ENCODE measurements around the gene CNEP1R1. TPM values are rescaled to one million over a fixed set of nuclear protein-coding genes. Genes with fewer than 3 reads are reported as not detected.

The CNEP1R1 gene
- total RNA-seq, 2 experiments from 2014 or later, result 19.9 to 24.1 TPM

DNA sequence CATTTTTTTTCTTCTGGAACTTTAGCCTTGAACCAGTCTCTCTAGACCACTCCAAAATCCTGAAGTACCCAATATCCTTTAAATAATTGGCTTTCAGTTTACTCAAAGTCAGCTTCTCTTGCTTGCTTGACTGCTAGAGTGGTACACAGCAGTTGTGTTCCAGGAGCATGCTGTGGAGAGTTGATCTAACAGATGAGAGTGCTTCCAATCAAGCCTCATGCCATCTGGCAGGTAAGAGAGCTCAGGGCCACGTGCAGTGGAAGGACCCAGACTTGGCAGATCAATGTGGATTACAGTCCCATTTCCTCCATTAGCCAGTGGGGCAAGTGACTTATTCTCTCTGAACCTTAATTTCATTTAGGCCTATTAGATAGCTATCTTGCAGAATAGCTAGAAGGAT, 15.7 kb downstream of the CNEP1R1 start:
- Histone ChIP-seq H4K20me1 (ENCODE audit: insufficient read depth, low read length) (no peaks in the 10 kb centered on the region), H3K27ac (ENCODE audit: low read depth, low read length, poor library complexity, severe bottlenecking) (no peak overlapping the region), H3K9me2 (ENCODE audit: insufficient read depth, low read length) (no peaks in the 10 kb centered on the region), H3K79me2 (ENCODE audit: insufficient read depth, low read depth, low read length) (no peaks in the 10 kb centered on the region), H3K36me3 (ENCODE audit: insufficient read depth, low read length) (peaks cover 11% of the 10 kb centered on the region), H3K9me3 (ENCODE audit: low read length) (no peaks in the 10 kb centered on the region), H3K4me2 (ENCODE audit: low read length) (no peak overlapping the region), H3K4me3 (ENCODE audit: low read depth, low read length, poor library complexity, severe bottlenecking) (no peak overlapping the region), H2AFZ (ENCODE audit: low read length) (no peak overlapping the region), H3K4me1 (ENCODE audit: insufficient read depth, low read length, poor library complexity, severe bottlenecking) (peaks cover 6% of the 10 kb centered on the region)
- TF ChIP-seq, protein P1, sequence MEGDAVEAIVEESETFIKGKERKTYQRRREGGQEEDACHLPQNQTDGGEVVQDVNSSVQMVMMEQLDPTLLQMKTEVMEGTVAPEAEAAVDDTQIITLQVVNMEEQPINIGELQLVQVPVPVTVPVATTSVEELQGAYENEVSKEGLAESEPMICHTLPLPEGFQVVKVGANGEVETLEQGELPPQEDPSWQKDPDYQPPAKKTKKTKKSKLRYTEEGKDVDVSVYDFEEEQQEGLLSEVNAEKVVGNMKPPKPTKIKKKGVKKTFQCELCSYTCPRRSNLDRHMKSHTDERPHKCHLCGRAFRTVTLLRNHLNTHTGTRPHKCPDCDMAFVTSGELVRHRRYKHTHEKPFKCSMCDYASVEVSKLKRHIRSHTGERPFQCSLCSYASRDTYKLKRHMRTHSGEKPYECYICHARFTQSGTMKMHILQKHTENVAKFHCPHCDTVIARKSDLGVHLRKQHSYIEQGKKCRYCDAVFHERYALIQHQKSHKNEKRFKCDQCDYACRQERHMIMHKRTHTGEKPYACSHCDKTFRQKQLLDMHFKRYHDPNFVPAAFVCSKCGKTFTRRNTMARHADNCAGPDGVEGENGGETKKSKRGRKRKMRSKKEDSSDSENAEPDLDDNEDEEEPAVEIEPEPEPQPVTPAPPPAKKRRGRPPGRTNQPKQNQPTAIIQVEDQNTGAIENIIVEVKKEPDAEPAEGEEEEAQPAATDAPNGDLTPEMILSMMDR (conservative IDR thresholded peaks at IDR 0.05; ENCODE audit: low read length), result no peak
- TF ChIP-seq EZH2phosphoT487 (IDR thresholded peaks at IDR 0.05; ENCODE audit: borderline replicate concordance, low read depth, low read length), result no peak
- intact Hi-C loops (cut with micrococcal nuclease; ENCODE audit: unreplicated experiment), result no loop called here
- no TSS peak for BruUV-seq (replicated peaks)
- ChIA-PET POLR2A (no interaction called here), CTCF (ENCODE audit: unreplicated experiment) (interaction anchor here (0.6 kb wide), 1 partner anchor 170 kb away, joined by 3 read pairs; no protein-coding TSS in a partner anchor)
- DNase-seq (ENCODE audit: low spot score), result no peak

DNA sequence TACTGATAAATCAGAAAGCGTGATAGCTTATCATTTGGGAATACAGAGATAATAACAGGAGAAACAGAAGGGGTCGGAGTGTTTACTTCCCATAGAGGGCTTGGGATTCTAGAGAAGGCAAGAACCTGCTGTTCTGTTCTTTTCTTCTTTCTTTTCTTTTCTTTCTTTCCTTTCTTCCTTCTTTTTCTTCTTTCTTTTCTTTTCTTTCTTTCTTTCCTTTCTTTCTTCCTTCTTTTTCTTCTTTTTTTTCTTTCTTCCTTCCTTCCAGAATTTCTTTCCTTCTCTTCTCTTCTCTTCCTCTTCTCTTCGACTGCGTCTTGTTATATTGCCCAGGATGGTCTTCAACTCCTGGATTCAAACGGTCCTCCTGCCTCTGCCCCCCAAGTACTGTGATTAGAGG, 18.3 kb downstream of the CNEP1R1 start:
- CTCF ChIA-PET (ENCODE audit: unreplicated experiment), result interaction anchor here (1.0 kb wide), 1 partner anchor 18 kb away, joined by 3 read pairs; the partner anchor contains the start of gene CNEP1R1
- TF ChIP-seq, protein P1 (conservative IDR thresholded peaks at IDR 0.05; ENCODE audit: low read length), result no peak
- no peak for TF ChIP-seq EZH2phosphoT487 (IDR thresholded peaks at IDR 0.05; ENCODE audit: borderline replicate concordance, low read depth, low read length)
- BruUV-seq (replicated peaks), result no TSS peak

DNA sequence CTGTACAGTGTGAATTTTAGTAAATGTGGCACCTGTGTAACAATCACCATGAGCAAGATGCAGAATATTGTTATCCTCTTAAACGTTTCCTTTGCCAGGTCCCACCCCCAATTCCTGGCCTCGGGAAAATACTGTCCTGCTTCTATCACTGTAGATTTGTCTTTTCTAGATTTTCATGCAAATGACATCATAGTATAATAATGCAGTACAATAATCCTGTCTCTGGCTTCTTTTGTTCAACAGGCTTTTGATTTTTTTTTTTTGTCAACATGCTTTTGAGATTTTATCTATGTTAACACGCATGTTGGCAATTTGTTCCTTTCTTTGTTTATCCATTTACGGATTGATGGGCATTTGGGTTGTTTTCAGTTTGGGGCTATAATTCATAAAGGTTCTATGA, 20.4 kb downstream of the CNEP1R1 start:
- POLR2A ChIA-PET, result no interaction called here

More for the DNA sequence above, 18.3 kb downstream of the CNEP1R1 start:
- POLR2A ChIA-PET, result no interaction called here
- Histone ChIP-seq H2AFZ (ENCODE audit: low read length) (no peak overlapping the region), H3K4me3 (ENCODE audit: low read depth, low read length, poor library complexity, severe bottlenecking) (no peak overlapping the region), H3K36me3 (ENCODE audit: insufficient read depth, low read length) (no peaks in the 10 kb centered on the region), H3K9me2 (ENCODE audit: insufficient read depth, low read length) (no peaks in the 10 kb centered on the region), H3K4me1 (ENCODE audit: insufficient read depth, low read length, poor library complexity, severe bottlenecking) (peaks cover 6% of the 10 kb centered on the region), H4K20me1 (ENCODE audit: insufficient read depth, low read length) (no peaks in the 10 kb centered on the region), H3K4me2 (ENCODE audit: low read length) (no peak overlapping the region), H3K79me2 (ENCODE audit: insufficient read depth, low read depth, low read length) (no peaks in the 10 kb centered on the region), H3K27ac (ENCODE audit: low read depth, low read length, poor library complexity, severe bottlenecking) (no peak overlapping the region), H3K9me3 (ENCODE audit: low read length) (no peaks in the 10 kb centered on the region)
- intact Hi-C loops (cut with micrococcal nuclease; ENCODE audit: unreplicated experiment), result no loop called here
- DNase-seq (ENCODE audit: low spot score), result no peak

More for the DNA sequence above, 20.4 kb downstream of the CNEP1R1 start:
- DNase-seq (ENCODE audit: low spot score), result no peak
- Histone ChIP-seq H4K20me1 (ENCODE audit: insufficient read depth, low read length) (no peaks in the 10 kb centered on the region), H3K79me2 (ENCODE audit: insufficient read depth, low read depth, low read length) (no peaks in the 10 kb centered on the region), H3K9me2 (ENCODE audit: insufficient read depth, low read length) (no peaks in the 10 kb centered on the region), H3K27ac (ENCODE audit: low read depth, low read length, poor library complexity, severe bottlenecking) (no peak overlapping the region), H3K9me3 (ENCODE audit: low read length) (no peaks in the 10 kb centered on the region), H2AFZ (ENCODE audit: low read length) (no peak overlapping the region), H3K4me2 (ENCODE audit: low read length) (no peak overlapping the region), H3K4me1 (ENCODE audit: insufficient read depth, low read length, poor library complexity, severe bottlenecking) (no peaks in the 10 kb centered on the region), H3K36me3 (ENCODE audit: insufficient read depth, low read length) (no peaks in the 10 kb centered on the region), H3K4me3 (ENCODE audit: low read depth, low read length, poor library complexity, severe bottlenecking) (no peak overlapping the region)
- CTCF ChIA-PET (ENCODE audit: unreplicated experiment), result no interaction called here
- TF ChIP-seq, protein P1 (conservative IDR thresholded peaks at IDR 0.05; ENCODE audit: low read length), result no peak
- no peak for TF ChIP-seq EZH2phosphoT487 (IDR thresholded peaks at IDR 0.05; ENCODE audit: borderline replicate concordance, low read depth, low read length)
- intact Hi-C loops (cut with micrococcal nuclease; ENCODE audit: unreplicated experiment), result no loop called here
- no TSS peak for BruUV-seq (replicated peaks)

Measured in OCI-LY7 (cell line).